Hair follicular keratinocyte (primary cell): Measurements from ENCODE around the gene EGFR. TPM values are rescaled to one million over a fixed set of nuclear protein-coding genes. Genes with fewer than 3 reads are reported as not detected.

Source experiments
- total RNA-seq: library from RNA; depleted of rRNA; stranded (reverse); fragments of >200 nt; gene quantifications from 2 replicates; pipeline ENCODE4 v1.2.3, GENCODE V29; 2015

EGFR gene
- 121 and 198 TPM in 2 replicates for total RNA-seq

DNA sequence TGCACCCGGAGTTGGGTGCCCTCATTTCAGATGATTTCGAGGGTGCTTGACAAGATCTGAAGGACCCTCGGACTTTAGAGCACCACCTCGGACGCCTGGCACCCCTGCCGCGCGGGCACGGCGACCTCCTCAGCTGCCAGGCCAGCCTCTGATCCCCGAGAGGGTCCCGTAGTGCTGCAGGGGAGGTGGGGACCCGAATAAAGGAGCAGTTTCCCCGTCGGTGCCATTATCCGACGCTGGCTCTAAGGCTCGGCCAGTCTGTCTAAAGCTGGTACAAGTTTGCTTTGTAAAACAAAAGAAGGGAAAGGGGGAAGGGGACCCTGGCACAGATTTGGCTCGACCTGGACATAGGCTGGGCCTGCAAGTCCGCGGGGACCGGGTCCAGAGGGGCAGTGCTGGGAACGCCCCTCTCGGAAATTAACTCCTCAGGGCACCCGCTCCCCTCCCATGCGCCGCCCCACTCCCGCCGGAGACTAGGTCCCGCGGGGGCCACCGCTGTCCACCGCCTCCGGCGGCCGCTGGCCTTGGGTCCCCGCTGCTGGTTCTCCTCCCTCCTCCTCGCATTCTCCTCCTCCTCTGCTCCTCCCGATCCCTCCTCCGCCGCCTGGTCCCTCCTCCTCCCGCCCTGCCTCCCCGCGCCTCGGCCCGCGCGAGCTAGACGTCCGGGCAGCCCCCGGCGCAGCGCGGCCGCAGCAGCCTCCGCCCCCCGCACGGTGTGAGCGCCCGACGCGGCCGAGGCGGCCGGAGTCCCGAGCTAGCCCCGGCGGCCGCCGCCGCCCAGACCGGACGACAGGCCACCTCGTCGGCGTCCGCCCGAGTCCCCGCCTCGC is at the start of gene EGFR:
TSS of gene EGFR (plus strand) at position 657 of the 830 bp plus-strand sequence. CDS start 261 bp downstream, outside the sequence.

